ENCODE measurements around the gene PDZD4.

The PDZD4 gene

DNA sequence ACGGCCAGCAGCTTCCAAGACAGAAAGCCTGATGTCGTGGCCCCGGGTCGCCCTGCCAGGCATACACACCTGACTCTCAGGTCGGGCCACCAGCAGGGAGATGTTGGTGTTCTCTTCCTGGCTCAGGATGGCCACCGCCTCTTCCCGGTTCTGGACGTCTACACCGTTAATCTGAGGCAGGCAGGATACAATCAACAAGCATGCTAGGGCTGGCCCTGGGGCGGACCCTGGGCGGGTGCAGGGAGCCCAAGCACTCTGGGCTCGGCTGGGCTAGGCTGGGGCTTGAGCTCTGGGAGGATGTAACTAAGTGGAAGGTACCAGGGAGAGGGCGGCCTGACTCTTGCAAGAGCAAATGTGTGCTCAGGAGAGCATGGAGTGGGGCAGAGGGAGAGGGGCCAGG, 24.9 kb downstream of the PDZD4 start:
- no peak for DNase-seq (ENCODE audit: low read depth)

DNA sequence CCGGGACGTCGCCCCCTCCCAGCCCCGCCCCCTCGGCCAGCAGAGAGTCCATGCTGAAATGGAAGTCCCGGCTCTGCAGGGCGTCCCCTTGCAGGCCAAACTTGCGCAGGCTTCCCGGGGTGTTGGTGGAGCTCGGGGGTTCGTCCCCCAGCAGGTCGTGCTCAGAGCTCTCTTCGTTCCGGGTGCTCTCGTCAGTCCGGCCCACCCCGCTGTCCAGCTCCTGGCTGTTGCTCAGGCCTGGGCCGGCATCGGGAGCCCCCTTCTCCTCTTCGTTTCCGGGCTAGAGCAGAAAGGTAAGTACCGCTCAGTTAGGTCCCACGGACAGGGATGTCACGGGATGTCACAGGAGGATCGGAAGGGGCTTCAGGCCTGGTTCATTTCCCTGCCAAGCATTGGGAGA, 25.7 kb downstream of the PDZD4 start:
- DNase-seq (ENCODE audit: low read depth): no peak

DNA sequence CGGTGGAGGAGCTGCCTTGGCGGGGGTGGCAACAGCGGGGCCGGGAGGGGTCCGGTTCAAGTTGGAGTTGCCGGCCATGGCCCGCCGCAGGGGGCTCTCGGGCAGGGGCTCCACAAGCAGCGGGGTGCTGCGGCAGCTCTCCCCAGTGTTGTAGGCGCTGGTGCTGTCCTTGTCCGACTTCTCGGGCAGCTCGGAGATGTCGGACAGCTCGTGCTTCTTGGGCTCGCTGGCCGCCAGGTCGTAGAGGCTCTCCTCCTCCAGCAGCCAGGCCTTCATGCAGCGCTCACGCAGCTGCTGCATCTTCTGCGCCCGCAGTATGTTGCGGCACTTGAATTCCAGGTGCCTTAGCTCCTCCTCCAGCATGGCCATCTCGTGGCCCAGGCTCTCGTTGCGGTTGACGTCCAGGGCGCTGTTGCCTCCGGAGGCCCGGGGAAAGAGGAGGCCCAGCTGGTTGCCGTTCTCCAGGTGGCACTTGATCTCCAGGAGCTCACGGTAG, 26.2 kb downstream of the PDZD4 start:
- DNase-seq (ENCODE audit: low read depth): no peak

DNA sequence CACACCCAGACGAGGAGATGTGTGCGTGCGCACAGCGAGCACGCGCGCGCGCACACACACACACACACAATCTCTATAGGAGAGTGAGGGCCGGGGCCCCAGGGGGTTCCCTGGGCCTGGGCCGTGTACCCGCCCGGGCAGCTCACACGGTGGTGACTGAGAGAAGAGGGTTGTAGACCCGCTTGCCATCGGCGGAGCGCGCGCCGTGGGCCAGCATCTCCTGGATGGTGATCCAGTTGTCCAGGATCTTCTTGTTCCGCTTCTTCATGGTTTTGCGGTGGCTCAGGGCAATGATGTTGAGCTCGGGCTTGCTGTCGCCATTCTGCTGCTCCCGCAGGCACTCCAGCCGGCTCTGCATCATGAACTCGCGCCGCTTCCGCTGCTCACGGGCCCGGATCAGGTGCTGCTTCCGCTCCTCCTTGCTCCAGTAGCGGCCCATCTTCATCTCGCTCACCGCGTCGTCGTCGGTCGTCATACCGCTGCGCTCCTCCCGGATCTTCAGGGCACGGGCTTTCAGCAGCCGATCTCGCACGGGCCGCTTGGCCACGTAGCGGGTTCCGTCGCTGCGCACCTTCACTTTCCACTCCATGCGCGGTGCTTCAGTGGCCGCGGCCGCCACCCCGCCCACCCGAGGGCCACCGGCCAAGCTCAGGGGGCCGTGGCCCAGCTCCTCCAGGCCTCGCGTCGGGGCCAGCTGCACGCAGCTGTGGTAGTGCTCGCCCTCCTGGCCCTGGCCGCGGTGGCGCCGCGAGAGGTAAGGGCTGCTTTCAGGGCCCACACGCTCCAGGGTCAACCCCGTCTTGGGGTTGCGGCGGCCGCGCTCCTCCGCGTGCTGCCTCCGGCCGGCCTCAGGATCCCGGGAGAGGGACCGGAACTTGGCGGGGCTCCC, 26.9 kb downstream of the PDZD4 start:
- no peak for DNase-seq (ENCODE audit: low read depth)

DNA sequence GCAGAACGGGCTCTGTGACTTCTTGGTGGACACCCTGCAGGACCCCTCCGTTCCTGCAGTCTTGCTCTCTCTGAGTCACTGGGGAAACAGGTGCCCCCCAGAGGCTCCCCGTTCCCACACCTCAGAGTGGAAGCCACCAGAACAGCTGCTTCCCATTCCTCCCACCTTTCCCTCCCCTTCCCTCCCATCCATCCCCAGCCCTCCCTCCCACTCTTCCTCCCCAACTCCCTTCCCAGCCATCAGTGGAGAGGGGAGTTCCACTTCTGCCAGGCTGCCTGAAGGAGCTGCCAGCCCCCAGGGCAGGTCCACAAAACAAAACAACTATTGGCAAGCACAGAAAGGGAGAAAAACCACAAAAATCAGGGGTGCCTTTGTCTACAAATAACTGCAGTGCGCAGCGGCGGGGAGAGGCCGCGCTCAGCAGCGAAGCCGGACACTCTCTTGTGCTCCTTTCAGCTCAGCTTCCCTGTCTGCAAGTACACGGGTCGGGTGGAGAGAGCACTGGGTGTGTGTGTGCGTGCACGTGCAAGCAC, 27.8 kb downstream of the PDZD4 start:
- no peak for DNase-seq (ENCODE audit: low read depth)

DNA sequence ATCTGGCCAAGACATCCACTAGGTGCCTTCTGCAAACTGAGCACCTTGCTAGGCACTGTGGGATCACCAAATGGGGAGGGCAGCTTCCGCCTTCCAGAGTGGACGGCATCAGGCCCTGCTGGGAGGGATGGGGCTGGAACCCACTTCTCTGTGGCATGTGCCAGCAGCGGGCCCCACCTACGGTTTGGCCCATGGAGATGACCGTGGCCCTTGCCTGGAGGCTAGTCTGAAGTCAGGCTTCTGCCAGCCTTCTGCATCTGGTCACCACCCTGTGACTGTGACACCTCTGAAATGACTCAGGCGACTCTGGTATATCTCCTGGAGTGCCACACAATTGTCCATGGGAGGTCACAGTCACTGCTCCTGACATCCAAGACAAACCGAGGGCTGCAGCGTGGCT, 28.7 kb downstream of the PDZD4 start:
- no peak for DNase-seq (ENCODE audit: low read depth)

DNA sequence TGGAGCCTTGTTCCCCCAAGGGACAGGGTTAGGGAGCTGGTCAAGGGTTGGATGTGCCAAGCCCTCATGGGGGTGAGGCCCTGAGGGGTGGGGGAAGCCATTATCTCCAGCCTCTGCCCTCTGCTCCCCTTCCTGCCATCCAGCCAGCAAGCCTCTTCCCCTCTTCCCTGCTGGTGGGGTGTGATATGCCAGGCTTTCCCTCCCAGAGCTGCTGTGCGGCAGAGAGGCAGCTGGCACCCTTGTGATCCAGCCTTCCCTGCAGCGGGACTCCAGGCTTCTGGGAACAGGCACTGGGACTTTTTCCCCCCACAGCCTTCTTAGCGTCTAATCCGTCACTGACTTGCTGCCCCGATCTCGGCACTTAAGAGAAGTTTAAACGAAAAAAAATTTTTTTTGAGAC, 29.6 kb downstream of the PDZD4 start:
- no peak for DNase-seq (ENCODE audit: low read depth)

DNA sequence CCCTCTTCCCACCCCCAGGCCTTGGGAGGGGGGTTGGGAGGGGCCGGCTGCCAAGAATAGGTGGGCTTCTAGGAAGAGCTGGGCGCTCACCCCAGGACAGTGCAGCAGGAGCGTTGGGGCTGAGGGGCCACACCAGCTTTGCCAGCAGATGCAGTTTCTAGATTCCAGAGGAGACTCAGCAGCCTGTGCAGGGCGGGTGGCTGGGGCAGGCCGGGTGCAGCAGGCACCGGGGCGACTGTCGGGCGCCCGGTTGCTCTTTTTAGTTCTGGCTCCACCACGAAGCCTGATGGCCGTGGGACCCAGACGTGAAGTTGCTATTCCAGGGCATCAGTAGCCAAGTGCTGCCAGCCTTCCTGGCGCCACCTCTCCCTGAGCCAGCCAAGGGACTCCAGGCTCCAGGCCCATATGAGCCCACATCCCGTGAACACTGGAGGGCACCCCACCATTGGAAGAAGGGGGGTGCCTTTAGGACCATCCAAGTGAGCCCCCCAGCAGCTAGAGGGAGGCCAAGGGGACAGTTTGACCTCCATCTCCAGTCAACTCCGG, 30.1 kb downstream of the PDZD4 start:
- no peak for DNase-seq (ENCODE audit: low read depth)

DNA sequence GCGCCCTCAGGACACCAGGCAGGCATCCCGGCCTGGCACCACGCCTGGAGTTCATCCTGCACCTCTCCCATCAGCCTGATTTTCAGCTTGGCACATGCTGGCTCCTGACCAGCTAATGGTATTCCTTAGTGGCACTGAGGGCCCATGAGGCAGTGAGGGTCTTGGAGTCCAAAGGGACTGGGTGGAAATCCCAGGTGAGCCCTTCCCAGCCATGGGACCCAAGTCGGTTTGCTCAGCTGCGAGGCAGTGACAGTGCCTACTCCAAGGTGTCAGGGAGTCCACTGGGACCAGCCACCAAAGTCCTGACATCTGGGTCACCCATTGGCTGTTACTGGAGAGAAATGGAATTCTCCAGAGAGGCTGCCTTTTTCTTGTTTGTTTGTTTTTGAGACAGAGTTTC, 31.0 kb downstream of the PDZD4 start:
- DNase-seq (ENCODE audit: low read depth): no peak

DNA sequence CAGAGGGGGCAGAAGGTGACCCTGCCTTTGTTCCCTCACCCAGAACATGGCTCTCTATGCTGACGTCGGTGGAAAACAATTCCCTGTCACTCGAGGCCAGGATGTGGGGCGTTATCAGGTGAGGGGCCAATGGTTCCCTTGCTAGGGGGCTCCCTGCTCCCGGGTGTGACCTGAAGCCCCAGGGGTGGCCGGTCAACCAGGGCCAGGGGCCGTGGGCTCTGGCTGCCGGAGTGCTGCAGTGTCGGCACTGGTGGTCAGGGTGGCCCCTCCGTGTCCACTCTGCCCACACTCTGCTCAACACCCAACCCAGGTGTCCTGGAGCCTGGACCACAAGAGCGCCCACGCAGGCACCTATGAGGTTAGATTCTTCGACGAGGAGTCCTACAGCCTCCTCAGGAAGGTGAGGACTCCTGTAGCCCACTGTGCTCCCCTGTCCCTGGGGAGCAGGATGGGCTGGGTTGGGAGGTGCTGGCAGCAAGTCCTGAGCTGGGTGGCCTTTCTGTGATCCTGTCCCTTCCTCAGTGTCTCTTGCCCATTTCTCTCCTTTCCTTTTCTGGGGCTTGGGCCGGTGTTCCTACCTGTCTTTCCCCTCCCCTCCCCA, 32.8 kb downstream of the PDZD4 start:
- no peak for DNase-seq (ENCODE audit: low read depth)

DNA sequence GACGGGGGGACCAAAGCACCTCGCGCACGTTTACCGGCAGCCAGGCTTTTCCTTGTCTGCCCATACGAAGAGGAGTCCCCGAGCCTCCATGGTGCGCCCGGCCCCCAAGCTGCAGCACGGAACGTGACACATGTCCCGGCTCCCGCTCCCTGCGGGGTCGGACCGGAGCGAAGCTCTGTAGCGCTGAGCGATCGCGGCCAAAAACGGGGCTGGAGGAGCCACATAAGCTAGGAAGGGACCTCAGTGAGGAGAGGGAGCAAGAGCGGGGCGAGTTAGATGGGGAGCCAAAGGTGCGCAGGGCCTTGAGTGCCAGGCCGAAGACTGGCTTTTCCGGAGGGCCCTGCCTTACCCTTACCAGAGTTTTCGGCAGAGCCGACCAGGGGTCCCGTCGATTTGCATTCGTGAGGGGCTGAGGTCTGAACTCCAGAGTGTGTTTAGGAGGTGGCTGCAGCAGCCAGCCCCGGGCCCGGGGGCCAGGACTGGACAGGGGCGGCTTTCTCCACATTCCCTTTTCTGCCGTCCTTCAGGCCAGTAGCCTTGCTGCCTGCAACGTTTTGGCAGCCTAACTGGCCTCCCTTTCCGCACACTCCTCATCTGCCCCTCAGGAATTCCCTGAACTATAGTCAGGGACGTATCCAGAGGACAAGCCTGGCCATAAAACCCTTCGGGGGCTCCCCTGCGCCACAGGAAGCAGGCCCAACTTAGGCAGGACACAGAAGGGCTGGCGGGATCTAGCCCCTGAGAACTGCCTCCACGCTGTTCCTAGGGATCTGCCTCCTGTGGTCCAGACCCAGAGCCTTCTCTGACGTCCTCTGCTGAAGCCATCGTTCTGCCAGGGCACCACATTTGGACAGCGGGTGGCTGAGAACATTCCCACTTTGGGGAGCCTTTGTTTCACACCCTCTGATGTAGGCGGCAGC, 35.2 kb downstream of the PDZD4 start:
- no peak for DNase-seq (ENCODE audit: low read depth)

DNA sequence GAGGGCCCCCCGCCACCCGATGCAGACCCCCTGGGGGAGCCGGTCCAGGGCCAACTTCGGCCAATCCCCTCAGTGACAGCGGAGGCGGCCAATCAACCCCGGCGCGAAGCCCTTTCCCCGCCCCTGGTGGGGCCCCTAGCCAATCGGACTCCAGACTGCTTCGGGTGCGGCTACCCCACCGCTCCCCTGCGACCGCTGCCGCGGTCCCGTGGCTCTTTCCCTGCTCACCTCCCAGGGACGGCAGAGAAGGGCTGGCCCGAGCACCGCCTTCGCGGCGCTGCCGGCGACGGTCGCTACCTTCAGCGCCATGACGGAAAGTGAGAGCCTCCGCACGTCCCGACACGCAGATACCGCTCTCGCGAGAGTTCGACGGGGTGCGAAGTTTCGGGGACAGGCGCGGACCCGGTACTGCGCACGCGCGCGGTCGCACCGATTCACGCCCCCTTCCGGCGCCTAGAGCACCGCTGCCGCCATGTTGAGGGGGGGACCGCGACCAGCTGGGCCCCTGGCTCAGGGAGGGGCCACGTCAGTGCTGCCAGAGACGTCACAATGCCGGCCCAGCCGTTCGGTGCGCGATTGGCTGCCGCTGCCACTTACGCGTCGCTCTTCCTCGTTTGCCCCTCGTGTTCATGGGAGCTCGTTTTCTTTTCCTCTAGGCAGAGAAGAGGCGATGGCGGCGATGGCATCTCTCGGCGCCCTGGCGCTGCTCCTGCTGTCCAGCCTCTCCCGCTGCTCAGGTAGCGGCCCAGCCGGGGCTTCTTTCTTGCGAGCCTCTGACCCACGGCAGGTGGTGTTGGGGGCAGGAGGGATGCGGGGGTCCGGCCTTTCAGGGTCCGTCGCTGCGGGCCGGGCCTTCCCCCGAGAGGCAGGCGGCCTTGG, 36.1 kb downstream of the PDZD4 start, which contains the start of the genes IDH3G and SSR4:
Gene IDH3G, minus strand, starts transcription at position 358 of the 879 bp plus-strand sequence. Its CDS starts 49 bp downstream, at position 309.
Gene SSR4, plus strand, starts transcription at position 651 of the 879 bp plus-strand sequence. Its CDS starts 20 bp downstream, at position 671.
- peak; percentile 76 for DNase-seq (ENCODE audit: low read depth)

DNA sequence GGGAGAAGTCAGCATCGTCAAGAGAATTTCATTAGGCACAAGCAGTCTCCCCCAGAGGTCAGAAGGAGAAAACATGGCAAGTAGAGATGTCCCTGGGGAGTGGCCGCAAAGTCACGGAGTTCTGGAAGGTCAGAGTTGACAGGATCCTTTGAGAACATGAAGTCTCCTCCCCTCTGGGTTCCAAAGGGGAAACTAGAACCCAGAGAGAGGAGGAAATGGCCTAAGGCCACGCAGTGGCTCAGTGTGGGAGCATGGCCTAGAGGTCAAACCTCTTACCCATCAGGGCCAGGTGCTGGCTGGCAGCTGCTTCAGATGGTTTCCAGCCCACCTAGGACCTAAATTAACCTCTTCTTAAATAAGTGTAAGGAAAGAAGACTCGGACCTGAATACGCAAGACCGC, 37.1 kb downstream of the PDZD4 start:
- no peak for DNase-seq (ENCODE audit: low read depth)

DNA sequence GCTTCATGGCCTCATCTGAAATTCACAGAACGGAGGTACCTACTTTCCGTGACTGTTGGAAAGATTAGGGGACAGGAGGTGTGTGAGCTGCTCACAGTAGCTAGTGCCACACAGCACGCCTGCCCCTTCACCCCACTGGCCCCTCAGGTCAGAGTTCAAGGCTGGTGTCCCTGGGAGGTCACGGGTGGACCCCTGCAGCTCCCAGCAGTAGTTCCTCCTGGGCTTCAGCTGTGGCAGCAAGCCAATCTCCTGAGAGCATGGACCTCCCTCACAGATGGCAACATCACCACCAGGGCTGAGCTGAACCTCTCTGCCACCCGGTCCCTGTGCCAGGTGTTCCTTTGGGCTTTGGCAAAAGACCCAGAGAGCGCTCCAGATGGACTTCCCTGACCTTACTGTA, 38.0 kb downstream of the PDZD4 start:
- no peak for DNase-seq (ENCODE audit: low read depth)

DNA sequence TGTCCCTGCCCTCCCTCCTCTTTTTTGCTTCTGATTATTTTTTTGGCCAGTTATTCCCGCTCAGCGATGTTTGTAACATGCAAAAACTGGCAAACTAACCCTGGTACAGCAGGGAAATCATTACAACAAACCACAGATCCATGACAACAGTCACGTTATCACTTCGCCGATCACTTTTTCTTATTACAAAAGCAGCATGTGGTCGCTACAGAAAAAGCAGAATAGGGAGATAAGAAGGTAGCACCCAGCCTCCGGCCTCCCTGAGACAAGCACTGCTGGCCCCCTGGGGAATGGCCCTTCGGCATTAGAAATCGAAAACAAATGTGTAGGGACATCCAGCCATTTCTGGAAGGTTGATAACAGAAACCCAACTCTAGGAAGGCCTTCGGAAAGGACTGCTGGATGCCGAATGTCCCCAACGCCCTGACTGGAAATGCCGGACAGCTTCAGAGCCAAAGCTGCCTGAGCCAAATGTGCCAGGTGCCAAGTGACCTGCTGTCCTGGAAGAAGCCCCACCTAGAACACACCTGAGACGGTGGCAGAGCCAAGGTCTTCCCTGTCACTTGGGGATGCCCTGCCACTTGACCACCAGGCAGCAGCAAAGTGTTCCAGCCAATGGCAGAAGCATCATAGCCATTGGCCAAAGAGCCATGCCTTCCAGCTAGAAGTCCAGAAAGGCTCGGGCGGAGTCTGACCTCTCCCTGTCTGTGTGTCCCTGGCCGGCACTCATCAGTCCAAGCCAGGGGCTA, 39.1 kb downstream of the PDZD4 start:
- no peak for DNase-seq (ENCODE audit: low read depth)

DNA sequence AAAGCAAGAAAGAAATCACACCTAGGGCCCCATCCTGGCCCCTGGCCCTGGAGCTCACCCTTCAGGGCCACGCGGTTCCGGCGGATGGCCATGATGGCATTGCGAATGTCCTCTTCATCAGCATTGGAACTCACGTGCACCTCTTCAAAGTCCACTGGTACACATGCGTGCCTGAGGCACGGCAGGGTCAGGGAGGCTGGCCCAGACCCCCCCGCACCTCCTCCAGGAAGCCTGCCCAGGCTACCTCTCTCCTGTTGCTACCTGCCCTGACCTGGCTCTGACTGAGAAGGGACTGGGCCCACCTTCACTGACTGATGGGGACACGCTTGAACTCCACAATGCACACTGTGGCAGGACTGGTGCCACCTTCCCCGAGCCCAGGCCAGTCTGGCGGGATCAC, 40.7 kb downstream of the PDZD4 start:
- DNase-seq (ENCODE audit: low read depth): no peak

DNA sequence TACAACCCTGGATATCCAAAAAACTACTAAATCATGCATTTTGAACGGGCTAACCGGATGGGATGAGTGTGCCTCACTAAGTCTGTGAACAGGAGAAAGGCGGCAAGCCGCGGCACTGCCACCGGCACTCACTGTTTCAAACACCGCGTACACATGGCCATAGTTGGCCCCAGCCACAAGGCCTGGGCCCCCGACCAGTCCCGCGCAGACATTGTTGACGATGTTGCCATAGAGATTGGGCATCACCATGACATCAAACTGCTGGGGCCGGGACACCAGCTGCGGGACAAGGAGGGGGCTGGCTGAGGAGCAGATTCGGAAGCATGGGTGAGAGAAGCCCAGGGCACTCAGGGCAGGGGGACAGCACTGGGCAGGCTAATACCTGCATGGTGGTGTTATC, 43.7 kb downstream of the PDZD4 start:
- DNase-seq (ENCODE audit: low read depth): no peak

DNA sequence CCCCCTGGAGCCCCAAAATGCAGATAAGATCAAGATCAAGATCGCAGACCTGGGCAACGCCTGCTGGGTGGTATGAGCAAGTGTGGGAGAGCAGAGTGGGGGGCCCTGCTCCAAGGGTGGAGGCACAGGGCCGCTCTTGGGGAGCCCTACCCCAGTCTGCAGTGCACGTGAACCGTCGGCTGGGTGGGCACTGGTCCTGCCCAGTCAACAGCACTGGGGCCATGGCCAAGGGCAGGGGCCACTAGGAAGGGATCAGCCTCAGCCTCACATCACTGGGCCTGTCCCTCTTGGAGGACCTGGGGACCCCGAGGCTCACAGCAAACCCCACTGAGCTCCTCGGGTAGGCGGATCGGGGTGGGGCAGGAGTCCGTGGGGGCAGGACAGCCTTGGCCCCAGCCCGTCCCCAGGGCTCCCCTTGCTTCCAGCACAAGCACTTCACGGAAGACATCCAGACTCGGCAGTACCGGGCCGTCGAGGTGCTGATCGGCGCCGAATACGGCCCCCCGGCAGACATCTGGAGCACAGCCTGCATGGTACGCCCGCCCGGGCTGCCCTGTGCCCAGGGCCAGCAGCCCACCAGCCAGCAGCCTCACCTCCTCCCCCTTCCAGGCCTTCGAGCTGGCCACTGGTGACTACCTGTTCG, 45.9 kb downstream of the PDZD4 start:
- DNase-seq (ENCODE audit: low read depth): no peak

DNA sequence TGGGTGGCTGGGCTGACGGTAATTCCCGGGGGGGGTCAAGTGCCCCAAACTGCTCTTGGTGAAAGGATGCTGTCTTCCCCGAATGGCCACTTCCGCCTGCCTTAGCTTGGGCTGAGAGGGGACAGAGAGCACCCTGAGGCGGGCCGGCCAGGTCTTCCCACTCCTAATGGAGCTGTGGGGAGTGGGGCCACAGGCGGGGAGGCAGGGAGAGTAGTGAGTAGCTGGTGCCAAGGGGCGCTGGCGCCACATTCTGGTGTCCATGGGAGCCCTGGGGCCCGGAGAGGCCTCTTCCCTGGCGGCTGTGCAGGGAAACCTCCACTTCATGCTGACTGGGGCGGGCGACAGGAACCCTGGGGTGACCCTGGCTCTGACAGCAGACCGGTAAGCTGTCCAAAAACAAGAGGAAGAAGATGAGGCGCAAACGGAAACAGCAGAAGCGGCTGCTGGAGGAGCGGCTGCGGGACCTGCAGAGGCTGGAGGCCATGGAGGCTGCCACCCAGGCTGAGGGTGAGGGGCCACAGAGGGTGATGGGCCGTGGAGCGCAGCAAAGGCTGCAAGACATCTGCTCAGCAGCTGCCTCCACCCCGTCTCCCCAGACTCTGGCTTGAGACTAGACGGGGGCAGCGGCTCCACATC, 46.8 kb downstream of the PDZD4 start:
- DNase-seq (ENCODE audit: low read depth): no peak

Measured in stimulated activated CD8-positive, alpha-beta memory T cell treated with anti-CD3 and anti-CD28 coated beads, Interleukin-15, amount 100 ng/mL, for 1 hour (primary cell).